Fibroblast of the aortic adventitia (primary cell): ENCODE data around the gene GMPR2. TPM values are rescaled to one million over a fixed set of nuclear protein-coding genes. Genes with fewer than 3 reads are reported as not detected.
A peak's percentile ranks its signal among the peaks of the same experiment; 100 is the strongest.

Source experiments
- DNase-seq: peaks from one replicate; pipeline ENCODE4 v3.0.0-alpha.2; 2010; ENCODE audit warnings: low read depth
- H3K4me3 ChIP-seq: 2 replicates; pipeline ENCODE4 v1.5.1; 2011; ENCODE audit warnings: low read depth, mild to moderate bottlenecking, control low read depth, low read length, moderate library complexity
- total RNA-seq: library from RNA; depleted of rRNA; stranded (reverse); fragments of >200 nt; gene quantifications from 2 replicates; pipeline ENCODE4 v1.2.3, GENCODE V29; 2012; ENCODE audit warnings: low replicate concordance
- TF ChIP-seq, protein P1 (sequence below): IDR thresholded peaks from 2 replicates; pipeline ENCODE4 v1.5.1; 2011; ENCODE audit warnings: mild to moderate bottlenecking, low read length, control low read depth, inconsistent platforms; ENCODE audit not compliant: insufficient read depth

GMPR2 gene
- total RNA-seq, 1 donor, result 53.6 TPM

DNA sequence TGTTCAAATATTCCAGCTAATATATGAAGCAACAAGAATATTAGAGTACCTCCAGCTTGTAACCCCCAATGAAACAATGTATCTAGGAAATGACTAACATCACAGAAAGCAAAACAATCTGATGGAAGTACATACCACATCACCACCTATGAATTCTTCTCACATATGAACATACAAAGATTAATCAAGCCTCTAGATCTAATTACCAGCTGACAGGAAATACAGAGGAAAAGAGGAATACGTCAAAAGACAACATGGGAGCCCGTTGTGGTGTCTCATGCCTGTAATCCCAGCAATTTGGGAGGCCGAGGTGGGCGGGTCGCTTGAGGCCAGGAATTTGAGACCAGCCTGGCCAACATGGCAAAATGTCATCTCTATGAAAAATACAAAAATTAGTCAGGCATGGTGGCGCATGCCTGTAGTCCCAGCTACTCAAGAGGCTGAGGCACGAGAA lies 8.1 kb upstream of the GMPR2 start:
- H3K4me3 ChIP-seq, result no peak overlapping the region
- peak; percentile 76 for DNase-seq
- TF ChIP-seq, protein P1, sequence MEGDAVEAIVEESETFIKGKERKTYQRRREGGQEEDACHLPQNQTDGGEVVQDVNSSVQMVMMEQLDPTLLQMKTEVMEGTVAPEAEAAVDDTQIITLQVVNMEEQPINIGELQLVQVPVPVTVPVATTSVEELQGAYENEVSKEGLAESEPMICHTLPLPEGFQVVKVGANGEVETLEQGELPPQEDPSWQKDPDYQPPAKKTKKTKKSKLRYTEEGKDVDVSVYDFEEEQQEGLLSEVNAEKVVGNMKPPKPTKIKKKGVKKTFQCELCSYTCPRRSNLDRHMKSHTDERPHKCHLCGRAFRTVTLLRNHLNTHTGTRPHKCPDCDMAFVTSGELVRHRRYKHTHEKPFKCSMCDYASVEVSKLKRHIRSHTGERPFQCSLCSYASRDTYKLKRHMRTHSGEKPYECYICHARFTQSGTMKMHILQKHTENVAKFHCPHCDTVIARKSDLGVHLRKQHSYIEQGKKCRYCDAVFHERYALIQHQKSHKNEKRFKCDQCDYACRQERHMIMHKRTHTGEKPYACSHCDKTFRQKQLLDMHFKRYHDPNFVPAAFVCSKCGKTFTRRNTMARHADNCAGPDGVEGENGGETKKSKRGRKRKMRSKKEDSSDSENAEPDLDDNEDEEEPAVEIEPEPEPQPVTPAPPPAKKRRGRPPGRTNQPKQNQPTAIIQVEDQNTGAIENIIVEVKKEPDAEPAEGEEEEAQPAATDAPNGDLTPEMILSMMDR, result no peak

DNA sequence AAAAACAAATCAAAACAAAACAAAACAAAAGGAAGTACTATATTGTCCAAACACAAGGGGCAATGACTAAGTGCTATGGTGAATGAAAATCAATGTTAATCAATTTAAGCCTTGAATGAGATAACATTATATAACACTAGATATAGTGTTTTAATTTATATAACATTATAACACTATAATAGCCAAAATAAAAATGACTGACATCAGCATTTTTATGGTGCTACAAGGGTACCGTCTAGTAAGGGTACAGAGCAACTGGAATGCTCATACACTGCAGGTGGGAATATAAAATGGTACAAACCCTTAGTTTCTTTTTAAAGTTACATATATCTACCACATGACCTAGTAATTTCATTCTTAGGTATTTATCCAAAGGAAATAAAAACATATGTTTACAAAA lies 6.3 kb upstream of the GMPR2 start:
- no peak for DNase-seq
- TF ChIP-seq, protein P1, result no peak
- no peak overlapping the region for H3K4me3 ChIP-seq

DNA sequence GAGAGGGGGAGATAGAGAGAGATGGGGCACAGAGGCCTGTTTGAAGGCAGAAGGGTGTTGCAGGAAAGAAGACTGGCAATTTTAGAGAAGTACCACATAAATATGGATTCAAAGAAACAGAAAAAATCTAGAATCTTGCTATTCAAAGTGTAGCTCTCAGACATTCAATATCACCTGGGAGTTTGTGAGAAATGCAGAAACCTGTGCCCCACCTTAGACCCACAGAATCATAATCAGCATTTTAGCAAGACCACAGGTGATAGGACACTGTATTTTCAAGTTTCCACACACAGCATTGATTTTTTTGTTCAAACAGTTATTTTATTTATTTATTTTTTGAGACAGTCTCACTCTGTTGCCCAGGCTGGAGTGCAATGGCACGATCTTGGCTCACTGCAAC lies 3.8 kb upstream of the GMPR2 start:
- TF ChIP-seq, protein P1, result no peak
- H3K4me3 ChIP-seq, result no peak overlapping the region
- DNase-seq, result no peak

DNA sequence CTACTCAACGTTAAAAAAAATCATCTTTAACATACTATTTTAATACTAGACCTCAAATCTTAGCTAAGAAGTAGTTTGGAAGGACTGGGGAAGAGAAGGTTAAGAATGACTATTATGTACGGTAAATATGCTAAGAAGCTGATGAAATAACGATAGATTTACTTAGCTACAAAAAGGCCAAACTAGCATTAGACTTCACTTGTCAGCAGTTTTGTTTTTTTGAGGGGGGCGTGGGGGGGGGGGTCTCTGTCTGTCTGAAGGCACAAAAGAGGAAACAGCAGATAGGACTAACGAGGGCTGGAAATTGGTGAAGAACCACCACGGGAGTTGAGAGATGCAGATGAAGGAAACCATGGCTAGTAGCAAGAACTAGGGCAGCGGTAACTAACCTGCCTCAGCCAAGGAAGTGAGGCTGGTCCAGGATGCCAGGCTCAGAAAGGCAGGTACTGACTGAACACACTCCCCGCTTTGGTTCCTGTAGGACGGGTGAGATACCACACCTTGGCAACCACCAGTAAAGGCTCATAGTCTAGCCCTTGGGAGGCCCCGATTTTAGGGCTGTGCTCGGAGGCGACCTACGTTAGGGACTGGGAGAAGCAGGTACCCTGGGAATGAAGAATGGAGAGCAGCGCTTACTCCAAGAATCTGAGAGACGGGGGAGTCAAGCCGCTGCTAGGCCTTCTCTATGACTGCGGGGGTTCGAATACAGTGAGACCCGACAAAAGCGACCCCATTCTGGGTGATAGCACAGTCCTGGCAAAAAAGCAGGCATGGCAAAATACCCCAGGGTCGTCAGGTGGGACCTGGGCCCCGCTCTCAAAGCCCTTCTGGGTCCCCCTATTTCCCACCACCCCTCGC lies 1.2 kb upstream of the GMPR2 start:
- TF ChIP-seq, protein P1, result no peak
- no peak for DNase-seq
- H3K4me3 ChIP-seq, result peak overlapping the region; percentile 97

DNA sequence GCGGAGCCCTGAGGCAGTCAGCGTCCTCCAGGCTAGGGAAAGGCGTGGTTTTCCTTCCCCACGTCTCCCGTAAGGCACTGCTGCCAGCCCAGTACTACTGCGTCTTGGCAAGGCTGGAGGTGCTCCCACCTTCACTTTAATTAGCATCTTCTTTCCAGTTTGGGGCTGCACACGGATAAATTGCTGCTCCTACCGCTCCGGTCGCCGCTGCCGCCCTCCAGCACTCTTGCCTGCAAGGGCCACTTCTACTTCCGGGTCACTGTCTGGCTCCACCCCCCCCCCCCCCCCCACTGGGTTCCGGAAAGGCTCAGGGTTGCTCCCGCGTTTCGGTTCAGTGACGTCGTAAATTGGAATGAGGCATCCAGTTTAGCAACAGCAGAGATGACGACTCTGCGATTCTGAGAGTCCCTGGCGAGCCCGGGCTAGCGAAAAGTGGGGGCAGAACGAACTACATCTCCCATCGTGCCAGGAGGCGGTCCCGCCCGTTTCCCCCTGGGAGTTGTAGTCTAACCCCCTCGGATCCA lies 546 bp upstream of the GMPR2 start, which contains the start of gene NEDD8:
Gene NEDD8, minus strand, starts transcription at position 247 of the 524 bp plus-strand sequence. Its CDS starts 100 bp downstream, at position 147.
- H3K4me3 ChIP-seq, result peak within 1 kb of the TSS; percentile 97
- TF ChIP-seq, protein P1, result no peak
- DNase-seq, result peak; percentile 98

DNA sequence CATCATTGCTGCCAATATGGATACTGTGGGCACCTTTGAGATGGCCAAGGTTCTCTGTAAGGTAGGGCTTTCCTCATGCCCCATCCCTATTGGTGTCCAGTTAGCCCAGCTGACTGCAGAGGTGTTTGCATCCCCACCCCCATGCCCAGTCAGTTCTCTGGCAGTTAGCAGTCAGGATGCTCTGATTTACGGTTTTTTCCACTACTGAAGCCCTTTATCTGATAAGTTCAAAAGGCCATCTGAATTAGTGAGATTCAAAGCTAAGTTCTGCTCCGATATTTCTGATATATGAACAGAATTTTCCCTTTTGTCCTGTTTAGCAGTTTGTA lies 773 bp downstream of the GMPR2 start:
- H3K4me3 ChIP-seq, result peak overlapping the region; percentile 97
- DNase-seq, result no peak
- TF ChIP-seq, protein P1, result no peak
